Measurements from ENCODE around the gene NFYC.
A peak's percentile ranks its signal among the peaks of the same experiment; 100 is the strongest.

NFYC gene

DNA sequence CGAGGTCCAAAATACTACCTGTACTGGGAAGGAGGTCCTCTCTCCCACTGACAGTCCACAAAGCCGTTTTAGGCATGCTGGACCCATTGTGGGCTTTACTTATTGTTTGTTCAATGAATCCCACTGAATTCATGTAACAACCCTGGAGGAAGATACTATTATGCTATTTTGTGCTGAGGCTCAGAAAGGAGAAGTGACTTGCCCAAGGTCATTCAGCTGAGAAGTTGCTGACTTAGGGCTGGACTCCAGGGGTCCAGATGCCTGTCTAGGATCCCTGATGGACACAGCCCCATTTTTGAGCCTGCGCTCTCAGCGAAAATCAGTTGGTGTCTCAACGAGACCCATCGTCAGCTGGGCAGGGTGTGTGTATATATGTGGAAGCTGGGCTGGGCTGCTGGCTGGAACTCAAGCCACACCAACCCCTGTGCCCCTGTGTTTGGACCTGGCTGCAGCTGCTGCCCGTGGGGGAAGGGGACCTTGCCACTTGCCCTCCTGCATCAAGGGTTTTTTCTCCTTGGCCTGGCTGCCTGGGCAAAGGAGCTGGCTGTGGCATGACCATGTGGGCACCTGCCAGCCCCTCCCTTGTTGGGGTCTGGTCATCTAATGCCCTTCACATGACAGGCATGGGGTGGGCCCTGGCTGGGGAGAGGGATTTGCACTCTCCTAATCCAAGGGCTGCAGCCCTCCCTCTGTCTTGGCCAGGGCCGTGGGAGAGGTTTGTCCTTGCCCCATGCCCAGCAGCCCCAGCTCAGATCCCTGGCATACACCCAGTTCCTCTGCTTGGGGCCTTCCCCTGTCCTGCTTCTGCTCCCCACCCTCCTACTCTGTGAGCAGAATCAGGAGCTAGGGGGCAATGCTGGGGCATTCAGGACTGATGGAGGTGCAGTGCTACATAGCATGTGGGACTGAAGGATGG lies 107.1 kb downstream of the NFYC start:
- DNase-seq (ENCODE audit: low read depth in 2 of 2), result no peak

DNA sequence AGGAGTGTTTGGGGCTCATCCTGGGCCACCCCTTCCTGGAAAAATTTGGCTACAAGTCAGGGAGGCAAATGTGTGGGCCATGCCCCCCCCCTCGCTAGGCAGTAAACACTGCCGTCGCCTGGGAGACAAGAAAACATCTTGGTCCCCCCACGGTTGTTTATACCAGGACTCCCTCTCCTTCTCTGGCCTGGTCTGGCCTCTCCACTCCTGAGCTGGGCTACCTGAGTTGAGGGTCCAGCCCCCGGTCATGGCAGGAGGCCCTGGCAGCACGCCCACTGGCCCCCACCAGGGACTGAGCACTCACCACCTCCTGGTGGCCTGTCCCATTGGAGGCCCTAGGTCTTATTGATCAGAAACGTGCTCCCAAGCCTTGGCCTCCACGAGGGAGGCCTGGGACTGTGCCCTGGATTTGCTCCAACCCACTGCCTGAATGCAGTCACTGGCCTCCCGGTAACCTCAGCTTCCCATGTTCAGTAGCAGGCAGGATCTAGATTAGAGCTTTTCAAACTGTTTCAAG lies 107.9 kb downstream of the NFYC start:
- DNase-seq (ENCODE audit: low read depth in 2 of 2), result no peak

DNA sequence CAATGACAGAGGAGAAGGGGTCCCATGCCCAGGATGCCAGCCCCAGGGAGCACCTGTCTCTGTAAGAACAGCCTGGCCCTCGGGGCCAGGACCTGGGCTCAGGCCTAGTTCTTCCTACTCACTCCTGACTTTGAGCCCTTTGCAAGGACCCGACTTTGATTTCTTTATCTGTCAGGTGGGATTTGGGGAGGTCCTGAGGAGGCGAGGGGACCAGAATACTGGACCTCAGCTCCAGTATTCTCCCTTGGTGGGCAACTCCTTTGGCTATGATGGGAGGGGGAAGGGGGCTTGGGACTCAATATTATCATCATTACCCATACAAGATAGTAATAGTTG lies 110.2 kb downstream of the NFYC start:
- no peak for DNase-seq (ENCODE audit: low read depth in 2 of 2)

GRCh38 chr1:40802078-40802741 lies 110.7 kb downstream of the NFYC start:
- peak; percentile 80 to 81 for DNase-seq (ENCODE audit: low read depth in 2 of 2)

DNA sequence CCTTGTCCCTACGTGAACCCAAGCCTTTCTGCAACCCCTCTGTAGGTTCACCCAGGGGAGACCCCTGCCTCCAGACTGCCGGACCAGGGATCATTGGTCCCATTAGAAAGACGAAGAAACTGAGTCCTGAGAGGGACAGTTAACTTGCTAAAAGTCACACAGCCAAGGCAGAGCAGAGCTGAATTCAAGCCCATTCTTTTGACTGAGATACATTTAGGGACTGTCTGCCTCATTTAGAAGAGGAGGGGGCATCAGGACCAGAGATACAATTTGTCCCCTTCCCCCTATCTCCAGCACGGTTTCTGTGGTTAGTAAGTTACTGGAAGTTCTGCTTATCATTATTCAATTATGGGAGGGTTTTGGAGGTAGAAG lies 111.2 kb downstream of the NFYC start:
- DNase-seq (ENCODE audit: low read depth in 2 of 2), result no peak

DNA sequence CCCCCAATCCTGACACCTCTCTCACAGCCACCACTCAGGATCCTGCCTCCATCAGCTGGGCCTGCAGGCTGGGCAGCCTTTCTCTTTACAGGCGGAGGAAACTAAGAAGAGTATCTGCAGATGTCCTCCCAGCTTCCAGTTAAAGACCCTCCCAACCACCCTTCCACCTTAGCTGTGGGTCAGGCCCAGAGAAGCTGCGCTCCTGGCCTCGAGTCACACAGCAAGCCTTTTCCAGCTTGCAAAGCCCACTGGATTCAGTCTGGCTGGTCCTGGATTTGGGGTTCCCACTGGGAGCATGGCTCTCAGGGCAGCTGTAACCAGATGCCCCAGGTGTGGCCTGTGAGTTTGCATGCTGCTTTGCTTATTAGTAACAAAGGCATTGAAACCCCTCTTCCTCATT lies 111.9 kb downstream of the NFYC start:
- DNase-seq (ENCODE audit: low read depth in 2 of 2), result no peak

- DNase-seq (ENCODE audit: low read depth in 2 of 2), result no peak
These were observed 112.4 kb downstream of the NFYC start for GRCh38 chr1:40803902-40804301.

DNA sequence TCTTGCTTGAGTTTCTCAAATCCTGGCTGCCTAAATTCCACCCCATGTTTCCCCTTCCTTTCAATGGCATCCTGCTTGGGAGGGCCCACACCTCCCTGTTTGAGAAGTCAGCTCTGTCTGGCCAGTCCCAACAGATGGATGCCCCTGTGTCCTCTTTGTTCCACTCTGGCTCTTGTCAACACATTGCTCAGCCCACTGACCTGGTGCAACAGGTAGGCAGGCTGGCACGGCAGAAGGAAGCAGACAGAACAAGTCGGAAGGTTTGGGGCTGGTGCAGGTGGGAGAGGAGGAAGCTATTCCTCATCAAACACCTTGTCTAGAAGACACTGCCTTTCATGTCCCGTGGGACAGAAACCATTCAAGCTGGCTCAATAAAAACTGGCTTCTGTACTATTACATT lies 114.7 kb downstream of the NFYC start:
- no peak for DNase-seq (ENCODE audit: low read depth in 2 of 2)

GRCh38 chr1:40806731-40807695 lies 115.5 kb downstream of the NFYC start:
- no peak for DNase-seq (ENCODE audit: low read depth in 2 of 2)

DNA sequence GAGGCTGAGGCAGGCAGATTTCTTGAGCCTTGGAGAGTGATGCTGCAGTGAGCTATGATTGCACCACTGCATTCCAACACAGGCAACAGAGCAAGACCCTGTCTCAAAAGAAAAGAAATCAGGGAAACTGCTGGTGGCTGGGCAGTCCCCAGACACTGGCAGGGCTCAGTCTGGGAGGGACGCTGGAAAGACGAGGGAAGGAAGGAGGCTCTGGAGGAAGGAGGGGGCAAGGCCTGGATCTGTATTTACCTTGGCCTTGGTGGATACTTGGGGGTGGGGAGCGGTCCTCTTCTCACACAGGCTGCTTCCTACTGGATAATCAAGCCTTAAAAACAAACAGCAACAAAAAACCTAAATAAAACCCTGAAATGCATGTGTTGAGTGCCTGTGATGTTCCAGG lies 116.5 kb downstream of the NFYC start:
- DNase-seq (ENCODE audit: low read depth in 2 of 2), result no peak

- DNase-seq (ENCODE audit: low read depth in 2 of 2), result no peak
These were observed 116.9 kb downstream of the NFYC start for GRCh38 chr1:40808444-40808843.

DNA sequence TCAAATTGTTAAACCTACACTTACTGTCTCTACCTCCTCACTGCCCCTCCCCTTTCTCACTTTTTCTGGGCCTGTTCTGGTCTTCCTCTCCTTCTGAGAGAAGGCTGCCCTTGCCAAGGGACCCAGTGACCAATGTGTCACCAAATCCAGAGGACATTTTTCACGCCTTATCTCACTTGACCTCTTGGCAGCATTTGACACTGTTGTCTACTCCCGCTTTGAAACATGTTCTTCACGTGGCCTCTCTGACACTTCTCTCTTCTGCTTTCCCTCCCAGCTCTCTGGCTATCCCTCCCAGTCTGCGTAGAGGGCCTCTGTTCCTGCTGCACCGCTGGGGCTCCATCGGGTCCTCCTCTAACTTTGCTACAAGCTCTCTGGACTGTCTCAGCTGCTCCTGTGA lies 117.4 kb downstream of the NFYC start:
- no peak for DNase-seq (ENCODE audit: low read depth in 2 of 2)

DNA sequence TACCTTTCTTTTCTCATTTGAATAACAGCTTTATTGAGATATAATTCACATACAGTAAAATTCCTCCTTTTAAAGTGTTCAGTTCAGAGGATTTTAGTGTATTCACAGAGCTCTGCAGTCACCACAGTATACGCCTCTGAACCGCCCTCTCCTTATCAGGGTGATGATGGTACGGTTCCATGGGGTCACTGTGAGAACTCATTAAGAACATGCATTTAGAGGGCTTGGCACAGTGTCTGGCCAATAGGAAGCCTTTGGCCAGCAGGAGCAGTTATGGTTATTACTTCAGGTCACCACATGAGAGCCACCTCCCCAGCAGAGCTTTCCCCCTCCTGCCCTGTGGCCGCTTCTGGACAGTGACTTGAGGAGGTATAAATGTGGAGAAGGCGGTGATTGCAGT lies 119.4 kb downstream of the NFYC start:
- no peak for DNase-seq (ENCODE audit: low read depth in 2 of 2)

DNA sequence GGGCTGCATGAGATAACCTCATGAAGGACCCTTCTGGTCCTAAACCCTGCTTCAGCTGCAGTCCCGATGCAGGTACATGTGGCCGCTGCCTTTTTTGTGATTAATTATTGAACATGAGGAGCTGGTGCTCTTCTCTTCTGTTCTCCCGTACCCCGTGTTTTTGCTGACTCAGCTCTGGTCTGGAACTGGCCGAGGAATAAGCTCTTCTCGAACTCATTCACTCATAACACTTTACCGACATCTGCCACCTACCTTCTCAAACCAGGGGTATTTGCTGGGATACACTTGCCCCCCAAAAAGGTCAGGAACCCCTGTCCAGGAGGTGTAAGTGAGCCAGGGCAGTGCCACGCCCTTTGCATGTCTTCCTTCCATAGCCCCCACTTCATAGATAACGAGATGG lies 123.9 kb downstream of the NFYC start:
- no peak for DNase-seq (ENCODE audit: low read depth in 2 of 2)

- no peak for DNase-seq (ENCODE audit: low read depth in 2 of 2)
These were observed 126.3 kb downstream of the NFYC start for GRCh38 chr1:40817791-40818263.

- DNase-seq (ENCODE audit: low read depth in 2 of 2), result peak; percentile 82 to 88
These were observed 126.9 kb downstream of the NFYC start for GRCh38 chr1:40818264-40818961.

DNA sequence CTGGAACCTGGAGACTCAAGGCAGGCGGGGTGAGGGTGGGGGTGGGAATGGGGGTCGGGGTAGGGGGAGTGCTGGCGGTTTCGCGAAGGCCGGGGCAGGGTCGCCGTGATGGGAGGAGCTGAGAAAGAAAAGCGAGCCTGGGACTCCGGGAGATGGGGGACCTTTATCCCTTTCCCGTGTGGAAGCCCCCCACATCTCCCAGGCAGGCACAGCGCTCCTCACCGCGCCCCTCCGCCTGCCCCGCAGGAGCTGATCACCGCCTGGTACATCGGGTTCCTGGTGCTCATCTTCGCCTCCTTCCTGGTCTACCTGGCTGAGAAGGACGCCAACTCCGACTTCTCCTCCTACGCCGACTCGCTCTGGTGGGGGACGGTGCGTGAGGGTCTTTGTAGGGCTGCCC lies 127.6 kb downstream of the NFYC start:
- no peak for DNase-seq (ENCODE audit: low read depth in 2 of 2)

DNA sequence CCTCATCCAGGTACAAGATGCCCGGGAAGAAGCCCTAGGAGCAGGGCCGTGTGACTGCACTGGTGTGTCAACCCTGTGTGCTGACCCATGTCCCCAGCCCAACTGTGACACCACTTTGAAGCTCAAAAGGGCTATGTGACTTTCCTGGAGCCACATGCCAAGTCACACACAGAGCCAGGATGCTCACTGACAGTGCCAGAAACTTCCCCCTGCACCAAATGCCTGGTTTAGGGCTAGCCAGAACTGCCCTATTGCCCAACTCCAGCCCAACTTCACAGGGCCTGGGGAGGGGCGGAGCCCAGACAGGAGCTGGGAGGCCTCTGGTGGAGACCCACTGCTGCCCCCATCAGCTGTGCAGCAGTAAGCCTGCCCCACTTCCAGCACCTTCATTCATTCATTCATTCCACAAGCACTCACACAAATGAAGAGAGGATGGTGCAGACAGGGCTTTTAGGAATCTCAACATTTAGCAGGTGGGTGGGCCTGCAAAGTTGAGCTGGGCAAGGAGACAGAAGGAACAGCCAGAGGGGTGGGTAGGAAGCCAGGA lies 128.8 kb downstream of the NFYC start:
- DNase-seq (ENCODE audit: low read depth in 2 of 2), result no peak

All from stimulated activated CD4-positive, alpha-beta T cell treated with anti-CD3 and anti-CD28 coated beads, Interleukin-4, amount 100 ng/mL, for 48 hours (primary cell).